ENCODE data around the gene ZNF582.

DNA sequence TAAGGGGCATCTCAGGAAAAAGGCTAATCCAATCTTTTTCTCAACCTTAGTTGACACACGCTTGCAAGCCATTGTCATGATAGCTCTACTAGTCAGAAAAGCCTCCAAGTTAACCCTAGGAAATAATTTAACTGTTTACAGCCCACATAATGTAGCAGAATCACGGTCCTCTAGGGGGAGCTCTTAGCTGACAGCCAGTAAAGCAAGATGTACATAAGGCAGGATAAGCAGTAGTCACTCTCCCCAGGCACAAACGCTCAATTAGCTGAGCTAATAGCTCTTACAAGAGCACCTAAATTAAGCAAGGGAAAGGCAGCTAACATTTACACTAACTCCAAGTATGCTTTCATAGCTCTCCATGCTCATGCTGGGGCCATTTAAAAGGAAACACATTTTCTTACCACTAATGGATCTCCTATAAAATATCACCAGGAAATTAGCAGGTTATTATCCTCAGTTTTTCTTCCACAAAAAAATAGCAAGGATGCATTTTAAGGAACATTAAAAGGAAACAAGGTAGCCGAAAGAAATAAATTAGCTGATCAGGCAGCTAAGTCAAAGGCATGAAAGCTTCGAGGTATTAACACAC, 45.0 kb downstream of the ZNF582 start:
- TF ChIP-seq, protein P1, sequence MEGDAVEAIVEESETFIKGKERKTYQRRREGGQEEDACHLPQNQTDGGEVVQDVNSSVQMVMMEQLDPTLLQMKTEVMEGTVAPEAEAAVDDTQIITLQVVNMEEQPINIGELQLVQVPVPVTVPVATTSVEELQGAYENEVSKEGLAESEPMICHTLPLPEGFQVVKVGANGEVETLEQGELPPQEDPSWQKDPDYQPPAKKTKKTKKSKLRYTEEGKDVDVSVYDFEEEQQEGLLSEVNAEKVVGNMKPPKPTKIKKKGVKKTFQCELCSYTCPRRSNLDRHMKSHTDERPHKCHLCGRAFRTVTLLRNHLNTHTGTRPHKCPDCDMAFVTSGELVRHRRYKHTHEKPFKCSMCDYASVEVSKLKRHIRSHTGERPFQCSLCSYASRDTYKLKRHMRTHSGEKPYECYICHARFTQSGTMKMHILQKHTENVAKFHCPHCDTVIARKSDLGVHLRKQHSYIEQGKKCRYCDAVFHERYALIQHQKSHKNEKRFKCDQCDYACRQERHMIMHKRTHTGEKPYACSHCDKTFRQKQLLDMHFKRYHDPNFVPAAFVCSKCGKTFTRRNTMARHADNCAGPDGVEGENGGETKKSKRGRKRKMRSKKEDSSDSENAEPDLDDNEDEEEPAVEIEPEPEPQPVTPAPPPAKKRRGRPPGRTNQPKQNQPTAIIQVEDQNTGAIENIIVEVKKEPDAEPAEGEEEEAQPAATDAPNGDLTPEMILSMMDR (IDR thresholded peaks at IDR 0.05): no peak
- no peak for TF ChIP-seq EP300 (IDR thresholded peaks at IDR 0.05)
